Stimulated activated CD4-positive, alpha-beta T cell treated with anti-CD3 and anti-CD28 coated beads, TNF-alpha, amount 100 ng/mL, for 4 hours (primary cell): ENCODE measurements around the gene PPP1R26.

Source experiments
- DNase-seq, 3 experiments: peaks; one replicate each; pipeline ENCODE4 v3.0.0-alpha.2; 2020; ENCODE audit warnings: low read depth in 3 of 3

PPP1R26 gene

GRCh38 chr9:135489188-135489906 is 9.8 kb downstream of the PPP1R26 start:
- DNase-seq: no peak

GRCh38 chr9:135490166-135490870 is 10.7 kb downstream of the PPP1R26 start:
- DNase-seq: no peak

GRCh38 chr9:135490980-135491464 is 11.4 kb downstream of the PPP1R26 start:
- no peak for DNase-seq

GRCh38 chr9:135491764-135492163 is 12.2 kb downstream of the PPP1R26 start:
- DNase-seq: no peak

- no peak for DNase-seq
These were observed 13.5 kb downstream of the PPP1R26 start for GRCh38 chr9:135492886-135493669.

GRCh38 chr9:135494791-135495559 is 15.4 kb downstream of the PPP1R26 start:
- no peak for DNase-seq

- DNase-seq: no peak
These were observed 19.0 kb downstream of the PPP1R26 start for GRCh38 chr9:135498381-135499126.

- peak; percentile 82 to 86 (median 85) for DNase-seq
These were observed 19.9 kb downstream of the PPP1R26 start for GRCh38 chr9:135499326-135500070.

GRCh38 chr9:135500071-135500524 is 20.5 kb downstream of the PPP1R26 start:
- DNase-seq: no peak

GRCh38 chr9:135500525-135501260 is 21.1 kb downstream of the PPP1R26 start, which contains the start of gene MRPS2:
Gene MRPS2, plus strand, starts transcription at chr9:135500682. Its CDS starts 29 bp downstream, at chr9:135500711.
- peak; percentile 69 to 72 (median 72) for DNase-seq

- peak in 1 of 3 experiments; percentile 26 for DNase-seq
These were observed 21.9 kb downstream of the PPP1R26 start for GRCh38 chr9:135501261-135502167.

GRCh38 chr9:135502168-135502872 is 22.7 kb downstream of the PPP1R26 start:
- no peak for DNase-seq

GRCh38 chr9:135502873-135503321 is 23.3 kb downstream of the PPP1R26 start:
- DNase-seq: no peak

GRCh38 chr9:135503371-135504261 is 24.0 kb downstream of the PPP1R26 start:
- no peak for DNase-seq

GRCh38 chr9:135504262-135505243 is 25.0 kb downstream of the PPP1R26 start:
- peak; percentile 28 to 39 (median 29) for DNase-seq
